Osteoblast (primary cell): Measurements from ENCODE around the gene IQSEC2. TPM values are rescaled to one million over a fixed set of nuclear protein-coding genes. Genes with fewer than 3 reads are reported as not detected.
A peak's percentile ranks its signal among the peaks of the same experiment; 100 is the strongest.

Experiments
- DNase-seq: peaks from one replicate; pipeline ENCODE4 v3.0.0; 2011; ENCODE audit warnings: low spot score, mixed read lengths; ENCODE audit not compliant: insufficient read length; ENCODE audit errors: missing footprints
- H2AFZ ChIP-seq: 2 replicates; pipeline ENCODE4 v1.6.0; 2011; ENCODE audit warnings: mild to moderate bottlenecking, low read length
- H3K27ac ChIP-seq: 2 replicates; pipeline ENCODE4 v1.5.1; 2011; ENCODE audit warnings: mild to moderate bottlenecking, low read depth, low read length, moderate library complexity
- H3K27me3 ChIP-seq: 2 replicates; pipeline ENCODE4 v1.6.0; 2012; ENCODE audit warnings: mild to moderate bottlenecking, control low read depth, inconsistent platforms, low read length, moderate library complexity; ENCODE audit not compliant: insufficient read depth
- H3K36me3 ChIP-seq: 2 replicates; pipeline ENCODE4 v1.5.1; 2011; ENCODE audit warnings: mild to moderate bottlenecking, low read length, control low read depth, moderate library complexity; ENCODE audit not compliant: insufficient read depth
- H3K4me1 ChIP-seq: 2 replicates; pipeline ENCODE4 v1.5.1; 2011; ENCODE audit warnings: mild to moderate bottlenecking, low read length, control low read depth, moderate library complexity; ENCODE audit not compliant: insufficient read depth
- H3K4me2 ChIP-seq: 2 replicates; pipeline ENCODE4 v1.6.0; 2011; ENCODE audit warnings: mild to moderate bottlenecking, low read length; ENCODE audit not compliant: insufficient read depth
- H3K4me3 ChIP-seq: fragments of 200-600 bp; sonication (generic); 3 replicates; pipeline ENCODE4 v1.5.1; 2012; ENCODE audit warnings: mild to moderate bottlenecking, low read length, inconsistent platforms; ENCODE audit not compliant: insufficient read depth
- H3K79me2 ChIP-seq: 2 replicates; pipeline ENCODE4 v1.6.0; 2012; ENCODE audit warnings: mild to moderate bottlenecking, low read length, control low read depth, inconsistent platforms; ENCODE audit not compliant: insufficient read depth
- H3K9me3 ChIP-seq: 2 replicates; pipeline ENCODE4 v1.5.1; 2011; ENCODE audit warnings: low read depth, low read length, control low read depth
- H4K20me1 ChIP-seq: 2 replicates; pipeline ENCODE4 v1.6.0; 2012; ENCODE audit warnings: mild to moderate bottlenecking, low read length, control low read depth; ENCODE audit not compliant: insufficient read depth
- CTCF ChIP-seq: IDR thresholded peaks from 2 replicates; pipeline ENCODE4 v1.5.1; 2011; ENCODE audit warnings: mild to moderate bottlenecking, low read depth, low read length, moderate library complexity; ENCODE audit errors: extremely low read depth
- total RNA-seq: library from RNA; depleted of rRNA; stranded (reverse); fragments of >200 nt; gene quantifications from 2 replicates; pipeline ENCODE4 v1.2.3, GENCODE V29; 2012

IQSEC2 gene
- total RNA-seq, 1 donor, result 10.1 TPM

DNA sequence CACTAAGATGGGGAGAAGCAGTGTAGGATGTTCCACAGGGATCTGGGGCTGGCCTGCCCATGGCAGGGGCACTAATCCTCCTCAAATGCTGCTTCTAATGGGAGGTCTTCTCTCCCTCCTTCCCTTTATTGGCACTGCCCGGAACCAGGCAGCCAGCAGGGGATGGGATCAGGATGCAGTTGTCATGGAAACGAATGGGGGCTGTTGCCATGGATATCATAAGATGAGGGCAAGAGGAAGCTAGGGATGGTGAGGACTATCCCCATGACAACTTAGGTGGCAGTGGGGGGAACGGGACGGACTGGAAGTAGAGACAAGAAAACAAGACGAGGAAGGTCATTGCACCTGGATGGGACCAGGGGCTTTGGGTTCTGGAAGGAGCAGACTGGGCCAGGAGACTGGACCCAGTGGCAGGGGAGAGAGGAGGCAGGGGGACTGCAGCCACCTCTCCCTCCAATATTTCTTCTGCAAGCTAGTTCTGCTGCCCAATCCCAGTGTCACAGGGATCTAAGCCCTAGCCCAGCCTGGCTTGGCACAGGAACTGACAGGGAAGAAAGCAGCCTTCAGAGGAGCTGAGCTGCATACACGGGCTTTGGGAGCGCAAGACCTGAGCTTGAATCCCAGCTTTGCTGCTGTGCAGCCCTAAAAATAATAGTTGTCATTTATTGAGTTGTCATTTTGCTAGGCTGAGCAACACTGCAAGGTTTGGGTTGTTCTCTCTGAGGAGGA, 19.0 kb downstream of the IQSEC2 start:
- no peak for TF ChIP-seq CTCF
- DNase-seq, result no peak
- H4K20me1 ChIP-seq, result peaks cover 3% of the 10 kb centered on the region
- H3K4me1 ChIP-seq, result peaks cover 44% of the 10 kb centered on the region
- H3K4me3 ChIP-seq, result no peak overlapping the region
- no peaks in the 10 kb centered on the region for H3K9me3 ChIP-seq
- no peak overlapping the region for H2AFZ ChIP-seq
- H3K27ac ChIP-seq, result peak overlapping the region; percentile 8
- no peaks in the 10 kb centered on the region for H3K36me3 ChIP-seq
- peak overlapping the region; percentile 62 for H3K4me2 ChIP-seq
- peaks cover 21% of the 10 kb centered on the region for H3K27me3 ChIP-seq
- H3K79me2 ChIP-seq, result peaks cover 2% of the 10 kb centered on the region

- Histone ChIP-seq H3K9me3 (no peaks in the 10 kb centered on the region), H3K36me3 (no peaks in the 10 kb centered on the region), H3K4me1 (peaks cover 38% of the 10 kb centered on the region), H3K27me3 (peaks cover 24% of the 10 kb centered on the region), H2AFZ (no peak overlapping the region), H3K27ac (no peak overlapping the region), H3K79me2 (peaks cover 2% of the 10 kb centered on the region), H4K20me1 (peaks cover 3% of the 10 kb centered on the region), H3K4me2 (no peak overlapping the region), H3K4me3 (no peak overlapping the region)
- no peak for TF ChIP-seq CTCF
- DNase-seq, result no peak
Measured at GRCh38 chrX:53261355-53261972, 19.9 kb downstream of the IQSEC2 start.

GRCh38 chrX:53260836-53261235, 20.5 kb downstream of the IQSEC2 start:
- Histone ChIP-seq H3K79me2 (peaks cover 2% of the 10 kb centered on the region), H3K4me1 (peaks cover 32% of the 10 kb centered on the region), H3K27me3 (peaks cover 21% of the 10 kb centered on the region), H3K36me3 (no peaks in the 10 kb centered on the region), H3K27ac (no peak overlapping the region), H3K9me3 (no peaks in the 10 kb centered on the region), H2AFZ (no peak overlapping the region), H3K4me2 (no peak overlapping the region), H3K4me3 (no peak overlapping the region), H4K20me1 (peaks cover 3% of the 10 kb centered on the region)
- DNase-seq, result no peak
- TF ChIP-seq CTCF, result no peak

GRCh38 chrX:53257670-53258423, 23.5 kb downstream of the IQSEC2 start:
- no peaks in the 10 kb centered on the region for H4K20me1 ChIP-seq
- H3K79me2 ChIP-seq, result no peaks in the 10 kb centered on the region
- H3K27me3 ChIP-seq, result peaks cover 21% of the 10 kb centered on the region
- H2AFZ ChIP-seq, result no peak overlapping the region
- H3K9me3 ChIP-seq, result no peaks in the 10 kb centered on the region
- no peak overlapping the region for H3K27ac ChIP-seq
- H3K4me3 ChIP-seq, result no peak overlapping the region
- TF ChIP-seq CTCF, result no peak
- H3K4me1 ChIP-seq, result peaks cover 5% of the 10 kb centered on the region
- H3K4me2 ChIP-seq, result no peak overlapping the region
- no peak for DNase-seq
- H3K36me3 ChIP-seq, result no peaks in the 10 kb centered on the region
